Measurements from ENCODE around the gene RAB33A.

Gene RAB33A

GRCh38 chrX:130171446-130172126 is at the start of gene RAB33A:
RAB33A (plus strand) TSS chrX:130171962; CDS start chrX:130172063, 101 bp downstream.
- TF ChIP-seq CTCF (conservative IDR thresholded peaks at IDR 0.05): no peak
- H3K27ac ChIP-seq: peak within 1 kb of the TSS; percentile 41; the same call in 1 of the 2 replicates

DNA sequence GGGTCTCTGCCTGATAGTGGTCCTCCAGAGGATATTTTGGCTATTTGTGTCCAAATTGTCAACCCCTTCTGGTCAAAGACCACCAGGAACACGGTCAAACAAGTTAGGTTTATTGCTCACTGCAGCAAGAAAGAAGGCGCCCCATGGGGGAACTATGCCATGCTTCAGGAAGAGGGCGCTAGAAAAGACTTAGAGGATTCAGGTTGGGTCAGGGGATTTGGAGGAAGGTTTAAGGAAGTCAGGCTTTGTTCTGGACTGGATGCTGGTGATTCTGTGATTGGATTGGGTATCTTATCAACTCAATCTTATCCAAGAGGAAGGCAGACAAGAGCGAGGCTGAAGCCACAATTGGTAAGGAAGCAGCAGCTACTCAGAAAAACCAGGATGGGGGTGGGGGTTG is 47.2 kb upstream of the RAB33A start:
- TF ChIP-seq CTCF (conservative IDR thresholded peaks at IDR 0.05): no peak

DNA sequence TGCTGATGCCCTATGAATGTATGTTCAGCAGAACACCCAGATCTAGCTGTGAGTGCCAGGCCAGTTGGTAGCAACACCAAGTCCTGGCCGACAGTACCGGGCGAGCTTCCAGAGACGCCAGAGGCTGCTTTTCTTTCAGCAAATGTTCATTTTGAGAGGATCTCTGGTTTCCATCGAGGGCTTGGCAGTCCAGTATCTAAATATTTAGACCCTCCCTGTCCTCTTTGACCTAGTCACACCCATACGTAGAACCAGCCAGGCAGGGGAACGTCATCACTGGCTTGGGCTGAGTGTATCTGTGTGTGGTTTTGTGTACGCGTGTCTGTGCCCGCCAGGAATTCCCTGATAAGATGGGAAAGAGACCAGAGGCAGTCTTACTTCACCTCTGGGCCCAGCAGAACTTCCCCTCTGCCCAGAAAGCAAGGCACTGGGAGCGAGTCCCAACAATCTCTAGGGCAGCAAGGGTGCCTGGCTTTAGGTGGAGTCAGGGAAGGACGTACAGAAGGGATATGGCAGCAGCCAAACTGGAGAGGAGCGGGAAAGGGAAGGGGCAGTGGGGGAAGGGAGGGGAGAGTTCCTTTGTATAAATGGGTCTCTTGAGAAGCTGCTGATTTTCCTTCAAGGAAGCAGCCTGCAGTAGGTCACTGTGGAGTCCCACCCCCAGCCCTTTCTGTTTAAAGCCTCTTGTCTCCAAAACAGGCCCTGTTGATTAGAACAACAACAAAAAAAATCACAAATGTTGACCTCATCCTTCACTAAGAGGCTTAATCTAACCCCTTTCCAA is 46.5 kb upstream of the RAB33A start:
- no peak overlapping the region for H3K27ac ChIP-seq
- no peak for TF ChIP-seq CTCF (conservative IDR thresholded peaks at IDR 0.05)

More for the DNA sequence above, 47.2 kb upstream of the RAB33A start:
- no peak overlapping the region for H3K27ac ChIP-seq

DNA sequence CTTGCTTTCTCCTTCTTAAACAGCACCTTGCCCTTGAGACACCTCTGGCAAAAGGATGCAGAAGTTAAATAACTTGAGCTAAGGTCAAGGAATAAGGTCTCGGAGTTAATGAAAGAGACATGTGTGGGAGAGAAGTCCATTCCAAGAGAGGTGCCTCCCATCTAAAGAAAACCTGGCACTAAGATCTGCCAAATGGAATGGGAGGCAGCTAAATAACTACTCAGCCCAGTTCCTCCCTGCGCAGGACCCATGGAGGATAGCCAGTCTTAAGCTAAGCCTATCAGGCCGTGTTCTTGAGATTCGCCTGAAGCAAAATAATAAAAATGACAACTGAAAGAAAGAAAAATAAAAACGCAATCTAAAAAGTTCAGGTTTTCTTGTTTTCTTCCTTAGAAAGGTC is 40.8 kb upstream of the RAB33A start:
- TF ChIP-seq CTCF (conservative IDR thresholded peaks at IDR 0.05): no peak
- H3K27ac ChIP-seq: no peak overlapping the region

- no peak overlapping the region for H3K27ac ChIP-seq
- no peak for TF ChIP-seq CTCF (conservative IDR thresholded peaks at IDR 0.05)
Measured at GRCh38 chrX:130136496-130136895, 35.3 kb upstream of the RAB33A start.

- TF ChIP-seq CTCF (conservative IDR thresholded peaks at IDR 0.05): no peak
- H3K27ac ChIP-seq: no peak overlapping the region
Measured at GRCh38 chrX:130136961-130137360, 34.8 kb upstream of the RAB33A start.

DNA sequence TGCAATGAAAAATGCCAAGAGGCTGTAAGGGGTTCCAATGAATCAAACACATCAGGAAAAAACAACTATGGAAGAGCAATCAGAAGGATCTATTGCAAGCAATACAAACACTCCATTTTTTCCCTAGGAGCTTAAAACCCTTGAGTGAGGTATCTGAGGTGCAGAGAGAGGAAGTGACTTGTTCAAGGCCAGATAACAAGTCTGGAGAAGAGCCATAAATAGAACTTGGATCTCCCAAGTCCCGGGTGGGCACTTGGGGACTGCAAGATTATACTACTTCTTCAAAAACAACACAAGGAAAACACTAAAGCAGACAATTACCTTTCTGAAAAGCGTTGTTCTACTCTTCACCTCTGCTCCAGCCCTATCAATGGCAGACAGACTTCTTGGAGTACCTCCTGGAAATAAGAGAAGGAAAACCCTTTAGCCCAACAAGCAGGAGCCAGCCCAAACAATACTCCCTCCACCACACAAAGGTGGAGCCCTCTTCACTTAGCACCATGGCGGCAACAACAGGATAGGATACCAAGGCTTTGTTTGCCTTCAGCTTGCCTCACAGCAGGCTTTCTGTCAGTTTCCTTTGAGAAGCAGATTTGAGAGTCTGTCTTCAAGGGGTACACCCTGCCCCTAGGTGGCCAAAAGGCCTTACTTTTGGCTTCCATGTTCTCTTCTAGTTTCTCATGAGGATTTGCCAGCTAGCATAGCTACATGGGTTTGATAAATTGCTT is 32.1 kb upstream of the RAB33A start:
- H3K27ac ChIP-seq: no peak overlapping the region
- TF ChIP-seq CTCF (conservative IDR thresholded peaks at IDR 0.05): no peak

All from VCaP (cell line).